Stimulated activated naive CD8-positive, alpha-beta T cell treated with anti-CD3 and anti-CD28 coated beads, Interleukin-15, Interleukin-2, amounts not matched to agents 100 ng/mL and 50 ng/mL, for 24 hours (primary cell): ENCODE measurements around the gene SYNJ1.

ENCODE experiments used
- H3K27ac Mint-ChIP-seq: one replicate; pipeline ENCODE4 v1.8.0; 2021; ENCODE audit warnings: mild to moderate bottlenecking, mixed read lengths
- H3K27me3 Mint-ChIP-seq: one replicate; pipeline ENCODE4 v1.8.0; 2021; ENCODE audit warnings: mixed read lengths
- H3K36me3 Mint-ChIP-seq: one replicate; pipeline ENCODE4 v1.8.0; 2021; ENCODE audit warnings: low read depth, mixed read lengths
- H3K4me1 Mint-ChIP-seq: one replicate; pipeline ENCODE4 v1.8.0; 2021; ENCODE audit warnings: low read depth, mixed read lengths
- H3K4me3 Mint-ChIP-seq: one replicate; pipeline ENCODE4 v1.8.0; 2021; ENCODE audit warnings: mild to moderate bottlenecking, mixed read lengths
- H3K9me3 Mint-ChIP-seq: one replicate; pipeline ENCODE4 v1.8.0; 2021; ENCODE audit warnings: mixed read lengths

SYNJ1 gene

DNA sequence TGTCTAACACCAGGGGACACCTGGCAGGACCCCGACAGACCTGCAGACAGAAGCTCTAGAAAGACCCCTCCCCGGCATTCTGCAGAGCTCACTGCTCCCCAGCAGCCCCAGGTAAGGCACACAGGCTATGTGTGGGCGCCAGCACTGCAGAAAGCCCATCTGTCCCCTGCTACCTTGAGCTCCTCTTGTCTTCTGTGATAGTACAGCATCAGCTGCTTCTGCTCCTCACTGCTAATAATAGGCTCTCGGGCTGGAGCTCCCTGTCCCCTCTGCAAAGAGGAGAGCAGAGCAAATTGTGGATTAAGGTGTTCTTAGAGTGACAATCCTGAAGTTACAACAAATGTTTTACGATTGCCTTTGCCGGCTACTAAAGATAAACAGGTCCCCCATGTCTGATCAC is 125.7 kb downstream of the SYNJ1 start:
- H3K27me3 Mint-ChIP-seq: no peaks in the 10 kb centered on the region
- no peak overlapping the region for H3K4me3 Mint-ChIP-seq
- no peaks in the 10 kb centered on the region for H3K4me1 Mint-ChIP-seq
- H3K27ac Mint-ChIP-seq: no peak overlapping the region
- H3K36me3 Mint-ChIP-seq: peaks cover 55% of the 10 kb centered on the region
- no peaks in the 10 kb centered on the region for H3K9me3 Mint-ChIP-seq

DNA sequence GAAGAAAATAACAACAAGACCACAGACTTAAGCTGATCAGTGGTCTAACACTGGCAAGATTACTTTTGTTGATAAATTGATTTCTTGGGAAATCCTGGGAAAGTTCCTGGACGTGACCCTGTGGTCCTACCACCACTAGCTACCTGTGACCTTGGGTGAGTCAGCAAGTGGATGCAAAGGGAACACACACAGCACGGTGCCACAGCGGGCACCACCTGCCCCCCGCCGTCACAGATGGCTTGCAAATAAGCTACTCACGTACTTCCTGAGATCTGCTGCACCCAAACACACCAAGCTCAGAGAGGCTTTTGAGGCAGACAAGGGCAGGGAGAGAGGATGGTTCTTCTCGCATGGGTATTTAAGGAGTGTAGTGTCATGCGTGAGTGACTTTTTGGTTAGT is 128.3 kb downstream of the SYNJ1 start:
- no peak overlapping the region for H3K4me3 Mint-ChIP-seq
- H3K36me3 Mint-ChIP-seq: peaks cover 35% of the 10 kb centered on the region
- H3K27ac Mint-ChIP-seq: no peak overlapping the region
- H3K27me3 Mint-ChIP-seq: no peaks in the 10 kb centered on the region
- H3K9me3 Mint-ChIP-seq: no peaks in the 10 kb centered on the region
- H3K4me1 Mint-ChIP-seq: peaks cover 5% of the 10 kb centered on the region

DNA sequence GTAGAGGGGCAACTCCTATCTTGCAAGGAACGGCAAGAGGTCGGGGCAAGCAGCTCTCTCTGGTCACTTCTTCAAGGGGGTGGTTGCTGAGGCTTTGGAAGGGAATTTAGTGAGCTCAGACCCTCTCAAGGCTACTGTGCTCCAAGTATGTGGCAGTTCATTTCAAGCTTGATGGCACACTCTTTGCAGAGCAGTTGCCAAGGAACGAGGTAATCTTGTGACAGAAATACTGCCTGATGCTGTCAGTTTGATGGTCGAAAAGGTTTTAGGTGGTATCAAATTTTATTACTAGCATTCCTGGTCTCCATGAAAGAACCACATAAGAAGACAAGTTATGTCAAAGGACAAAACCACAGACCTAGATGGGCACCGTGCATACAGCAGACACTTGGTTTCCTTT is 128.7 kb downstream of the SYNJ1 start:
- peaks cover 5% of the 10 kb centered on the region for H3K4me1 Mint-ChIP-seq
- H3K9me3 Mint-ChIP-seq: no peaks in the 10 kb centered on the region
- no peak overlapping the region for H3K27ac Mint-ChIP-seq
- no peaks in the 10 kb centered on the region for H3K27me3 Mint-ChIP-seq
- H3K36me3 Mint-ChIP-seq: peaks cover 31% of the 10 kb centered on the region
- H3K4me3 Mint-ChIP-seq: no peak overlapping the region

DNA sequence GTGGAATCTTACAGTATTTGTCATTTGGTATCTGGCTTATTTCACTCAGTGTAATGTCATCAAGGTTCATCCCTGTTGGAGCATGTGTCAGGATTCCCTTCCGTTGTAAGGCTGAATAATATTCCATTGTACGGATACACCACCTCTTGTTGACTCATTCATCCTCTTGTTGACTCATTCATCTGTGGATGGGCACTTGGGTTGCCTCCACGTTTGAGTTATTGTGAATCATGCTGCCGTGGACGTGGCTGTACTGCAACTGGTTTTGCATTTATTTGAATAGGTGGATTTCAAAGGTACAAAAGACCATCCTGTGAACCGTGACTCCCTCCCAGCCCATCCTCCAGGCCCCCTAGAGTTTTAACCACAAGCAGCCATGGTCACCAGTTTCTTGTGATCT is 130.6 kb downstream of the SYNJ1 start:
- peaks cover 5% of the 10 kb centered on the region for H3K4me1 Mint-ChIP-seq
- no peak overlapping the region for H3K4me3 Mint-ChIP-seq
- no peaks in the 10 kb centered on the region for H3K27me3 Mint-ChIP-seq
- H3K36me3 Mint-ChIP-seq: peaks cover 15% of the 10 kb centered on the region
- H3K9me3 Mint-ChIP-seq: no peaks in the 10 kb centered on the region
- no peak overlapping the region for H3K27ac Mint-ChIP-seq

DNA sequence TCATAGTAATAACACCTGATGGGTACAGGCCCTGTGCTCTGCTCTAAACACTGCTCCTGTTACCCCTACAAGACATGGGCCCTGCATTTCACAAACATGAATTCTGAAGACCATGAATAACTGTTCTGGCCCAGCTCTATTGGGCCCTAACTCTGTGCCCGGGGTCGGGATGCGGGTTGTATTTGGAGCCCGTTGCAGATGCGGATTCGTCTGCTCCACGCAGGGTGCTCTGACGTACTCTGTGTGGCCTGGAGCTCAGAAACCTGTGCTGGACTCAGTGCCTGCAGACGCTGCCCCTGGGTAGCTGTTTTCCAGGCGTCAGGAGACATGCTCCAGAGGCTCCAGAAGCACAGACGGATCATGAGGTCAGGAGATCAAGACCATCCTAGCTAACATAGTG is 132.4 kb downstream of the SYNJ1 start:
- Mint-ChIP-seq H3K27ac (no peak overlapping the region), H3K4me1 (peaks cover 5% of the 10 kb centered on the region), H3K9me3 (no peaks in the 10 kb centered on the region), H3K4me3 (no peak overlapping the region), H3K36me3 (peaks cover 14% of the 10 kb centered on the region), H3K27me3 (no peaks in the 10 kb centered on the region)

DNA sequence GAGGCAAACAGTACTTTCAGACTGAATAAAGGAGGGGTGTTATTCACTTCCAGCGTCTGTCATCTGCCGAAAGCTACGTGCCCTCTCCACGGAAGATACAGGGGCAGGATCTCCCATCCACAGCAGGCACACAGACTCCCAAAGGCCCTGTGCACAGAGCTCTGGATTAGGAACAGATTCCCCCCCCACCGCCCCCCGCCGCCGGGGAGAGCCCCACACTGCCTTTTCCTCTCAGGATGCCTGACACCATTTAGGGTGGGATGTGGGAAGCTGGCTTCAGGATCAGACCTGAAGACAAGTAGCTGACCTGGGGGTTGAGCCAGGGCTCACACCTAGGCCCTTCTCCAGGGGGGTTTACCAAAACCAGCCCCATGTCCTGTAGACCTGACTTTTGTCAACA is 134.1 kb downstream of the SYNJ1 start:
- Mint-ChIP-seq H3K4me3 (no peak overlapping the region), H3K4me1 (peaks cover 5% of the 10 kb centered on the region), H3K36me3 (no peaks in the 10 kb centered on the region), H3K27ac (no peak overlapping the region), H3K9me3 (no peaks in the 10 kb centered on the region), H3K27me3 (no peaks in the 10 kb centered on the region)

DNA sequence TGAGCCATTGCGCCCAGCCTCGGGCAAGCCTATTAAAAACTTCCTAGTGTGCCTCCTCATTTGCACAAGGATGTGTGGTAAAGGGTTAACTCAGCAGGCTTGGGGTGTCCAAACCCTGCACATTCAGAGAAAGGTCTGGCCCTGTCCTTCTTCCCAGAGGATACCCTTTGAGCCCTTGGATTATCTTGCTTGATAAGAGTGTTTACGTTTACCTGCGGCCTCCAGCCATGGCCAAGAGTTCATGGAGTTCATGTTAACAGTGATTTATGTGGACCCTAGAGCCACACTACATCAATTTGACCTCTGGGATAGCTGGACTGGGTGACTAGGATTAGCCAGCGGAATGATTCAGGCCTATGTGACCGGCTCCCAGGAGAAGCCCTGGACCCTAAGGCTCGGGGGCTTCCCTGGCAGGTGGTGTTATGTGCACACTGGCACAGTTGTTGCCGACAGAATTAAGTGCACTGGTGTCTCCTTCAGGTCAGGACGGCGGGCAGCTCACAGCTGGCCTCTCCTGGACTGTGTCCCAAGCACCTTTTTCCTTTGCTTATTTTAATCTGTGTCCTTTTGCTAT is 134.8 kb downstream of the SYNJ1 start:
- no peaks in the 10 kb centered on the region for H3K9me3 Mint-ChIP-seq
- no peaks in the 10 kb centered on the region for H3K27me3 Mint-ChIP-seq
- H3K36me3 Mint-ChIP-seq: no peaks in the 10 kb centered on the region
- H3K27ac Mint-ChIP-seq: no peak overlapping the region
- H3K4me3 Mint-ChIP-seq: no peak overlapping the region
- H3K4me1 Mint-ChIP-seq: peaks cover 5% of the 10 kb centered on the region

DNA sequence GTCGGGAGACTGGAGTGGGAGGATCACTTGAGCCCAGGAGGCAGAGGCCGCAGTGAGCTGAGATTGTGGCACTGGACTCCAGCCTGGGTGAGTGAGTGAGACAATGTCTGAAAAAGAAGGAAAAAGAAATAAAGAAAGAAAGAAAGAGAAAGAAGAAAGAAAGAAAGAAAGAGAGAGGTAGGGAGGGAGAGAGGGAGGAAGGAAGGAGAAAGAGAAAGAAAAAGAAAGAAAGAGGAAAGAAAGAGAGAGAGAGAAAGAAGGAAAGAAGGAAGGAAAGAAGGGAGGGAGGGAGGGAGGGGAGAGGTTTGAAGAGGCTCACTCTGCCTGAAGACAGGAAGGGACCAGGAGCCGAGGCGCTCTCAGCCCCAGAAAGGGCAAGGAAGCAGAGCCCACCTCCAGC is 137.7 kb downstream of the SYNJ1 start:
- H3K27me3 Mint-ChIP-seq: no peaks in the 10 kb centered on the region
- no peak overlapping the region for H3K4me3 Mint-ChIP-seq
- H3K27ac Mint-ChIP-seq: no peak overlapping the region
- H3K36me3 Mint-ChIP-seq: no peaks in the 10 kb centered on the region
- H3K4me1 Mint-ChIP-seq: no peaks in the 10 kb centered on the region
- no peaks in the 10 kb centered on the region for H3K9me3 Mint-ChIP-seq

DNA sequence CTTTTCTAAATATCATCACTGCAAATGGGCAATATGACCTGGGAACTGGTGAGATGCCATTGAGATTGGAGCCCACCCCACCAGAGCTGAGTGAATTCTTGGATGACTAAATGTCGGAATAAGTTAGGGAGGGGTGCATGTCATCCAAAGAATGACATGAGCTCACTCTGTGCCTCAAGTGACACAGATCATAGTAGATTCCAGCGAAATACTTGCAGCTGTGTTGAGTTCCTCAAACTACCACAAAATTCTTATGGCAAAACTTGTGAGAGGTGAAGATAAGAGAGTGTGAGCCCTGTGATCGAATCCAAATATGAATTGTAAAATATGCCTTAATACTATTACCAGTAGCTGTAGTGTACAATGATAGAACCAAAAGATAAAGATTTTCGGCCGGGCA is 140.2 kb downstream of the SYNJ1 start:
- no peak overlapping the region for H3K4me3 Mint-ChIP-seq
- H3K27ac Mint-ChIP-seq: no peak overlapping the region
- H3K36me3 Mint-ChIP-seq: no peaks in the 10 kb centered on the region
- H3K9me3 Mint-ChIP-seq: no peaks in the 10 kb centered on the region
- H3K4me1 Mint-ChIP-seq: no peaks in the 10 kb centered on the region
- H3K27me3 Mint-ChIP-seq: no peaks in the 10 kb centered on the region

DNA sequence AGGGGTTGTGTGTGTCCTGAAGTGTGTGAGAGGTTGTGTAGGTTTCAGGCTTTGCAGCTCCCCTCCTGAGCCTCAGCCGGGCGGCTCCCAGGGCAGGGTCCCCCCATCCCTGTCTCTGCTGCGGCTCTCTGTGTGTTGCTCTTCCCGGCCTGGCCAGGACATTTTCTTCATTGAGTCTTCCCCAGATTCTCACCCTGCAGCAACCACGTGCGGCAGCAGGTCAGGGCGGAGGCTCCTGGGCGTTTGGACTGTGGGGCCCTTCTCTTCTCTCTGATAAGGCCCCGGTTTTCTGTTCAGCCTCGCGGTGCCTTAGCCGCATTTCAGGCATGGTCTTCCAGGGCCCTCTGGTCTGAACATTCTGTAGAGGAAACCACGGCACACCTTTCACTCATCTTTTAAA is 140.7 kb downstream of the SYNJ1 start:
- Mint-ChIP-seq H3K27me3 (no peaks in the 10 kb centered on the region), H3K27ac (no peak overlapping the region), H3K4me3 (no peak overlapping the region), H3K9me3 (no peaks in the 10 kb centered on the region), H3K36me3 (no peaks in the 10 kb centered on the region), H3K4me1 (no peaks in the 10 kb centered on the region)

DNA sequence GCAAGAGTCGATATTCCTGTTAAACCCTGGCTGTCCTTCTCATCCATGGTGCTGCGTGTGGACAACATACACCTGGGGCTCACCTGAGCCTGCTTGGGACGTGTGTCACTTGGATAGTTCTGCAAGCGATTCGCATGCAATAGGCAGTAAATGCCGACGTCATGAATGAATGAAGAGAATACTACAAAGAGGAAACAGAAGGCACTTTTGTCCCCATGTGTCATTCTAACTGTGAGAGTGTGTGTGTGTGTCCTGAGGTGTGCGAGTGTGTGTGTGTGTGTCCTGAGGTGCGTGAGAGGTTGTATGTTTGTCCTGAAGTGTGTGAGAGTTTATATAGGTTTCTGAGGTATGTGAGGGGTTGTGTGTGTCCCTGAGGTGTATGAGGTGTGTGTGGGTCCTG is 141.8 kb downstream of the SYNJ1 start:
- H3K4me1 Mint-ChIP-seq: no peaks in the 10 kb centered on the region

DNA sequence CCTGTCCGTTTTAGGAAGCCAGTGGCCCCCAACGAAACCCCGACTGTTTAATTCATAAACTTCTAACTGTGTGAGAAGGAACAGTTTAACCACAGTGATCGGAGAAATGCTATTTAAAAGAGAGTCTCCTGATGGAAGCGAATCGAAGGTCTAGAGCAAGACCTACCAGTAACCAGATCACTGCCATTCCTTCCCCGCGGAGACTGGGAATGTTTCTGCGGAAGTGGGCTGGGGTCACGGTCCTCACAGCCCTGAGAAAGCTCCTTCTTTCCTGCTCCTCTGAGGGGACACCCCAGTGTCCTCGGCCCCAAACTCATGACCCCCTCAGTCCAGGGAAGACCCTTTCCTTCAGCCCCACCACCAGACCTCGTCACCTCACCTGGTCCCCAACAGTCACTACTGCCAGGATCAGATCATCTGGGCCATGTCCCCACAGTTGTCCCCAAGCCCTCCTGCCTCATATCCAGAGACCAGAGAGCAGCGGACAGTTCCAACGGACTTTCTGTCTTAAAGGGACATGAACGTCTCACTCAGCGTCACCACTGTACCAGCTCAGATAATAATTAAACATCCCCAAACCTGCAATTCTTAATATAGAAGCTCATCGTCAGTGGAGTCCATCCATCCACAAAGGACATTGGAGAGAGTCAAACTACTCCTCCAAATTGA is 142.6 kb downstream of the SYNJ1 start, which contains the start of gene TCP10L:
Gene TCP10L (minus strand): TSS at position 482 of the 669 bp plus-strand sequence. CDS start 1,219 bp downstream, outside the sequence.
- H3K4me3 Mint-ChIP-seq: no peak within 1 kb of the TSS

More for the DNA sequence above, 141.8 kb downstream of the SYNJ1 start:
- H3K4me3 Mint-ChIP-seq: no peak overlapping the region
- H3K36me3 Mint-ChIP-seq: no peaks in the 10 kb centered on the region
- no peak overlapping the region for H3K27ac Mint-ChIP-seq
- H3K27me3 Mint-ChIP-seq: no peaks in the 10 kb centered on the region
- no peaks in the 10 kb centered on the region for H3K9me3 Mint-ChIP-seq

DNA sequence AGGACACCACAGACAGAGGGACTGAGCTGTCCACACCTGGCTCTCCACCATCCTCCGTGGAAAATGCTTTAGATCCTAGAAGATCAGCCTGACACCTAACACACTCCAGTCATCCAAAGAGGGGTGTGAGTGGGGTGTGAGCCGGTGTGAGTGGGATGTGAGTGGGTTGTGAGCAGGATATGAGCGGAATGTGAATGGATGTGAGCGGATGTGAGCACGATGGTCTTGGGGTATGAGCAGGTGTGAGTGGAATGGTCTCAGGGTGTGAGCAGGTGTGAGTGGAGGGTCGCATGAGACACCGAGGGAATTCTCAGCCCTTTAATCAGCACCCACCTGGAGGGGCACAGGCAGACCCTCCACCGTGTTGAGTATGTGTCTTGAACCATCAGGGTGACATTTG is 143.3 kb downstream of the SYNJ1 start:
- Mint-ChIP-seq H3K9me3 (no peaks in the 10 kb centered on the region), H3K27ac (no peak overlapping the region), H3K27me3 (no peaks in the 10 kb centered on the region), H3K36me3 (no peaks in the 10 kb centered on the region), H3K4me3 (no peak overlapping the region), H3K4me1 (no peaks in the 10 kb centered on the region)

More for the DNA sequence above, 142.6 kb downstream of the SYNJ1 start, which contains the start of gene TCP10L:
- Mint-ChIP-seq H3K27ac (no peak within 1 kb of the TSS), H3K9me3 (no peaks in the 10 kb centered on the region), H3K36me3 (no peaks in the 10 kb centered on the region), H3K27me3 (no peaks in the 10 kb centered on the region), H3K4me1 (no peaks in the 10 kb centered on the region)

DNA sequence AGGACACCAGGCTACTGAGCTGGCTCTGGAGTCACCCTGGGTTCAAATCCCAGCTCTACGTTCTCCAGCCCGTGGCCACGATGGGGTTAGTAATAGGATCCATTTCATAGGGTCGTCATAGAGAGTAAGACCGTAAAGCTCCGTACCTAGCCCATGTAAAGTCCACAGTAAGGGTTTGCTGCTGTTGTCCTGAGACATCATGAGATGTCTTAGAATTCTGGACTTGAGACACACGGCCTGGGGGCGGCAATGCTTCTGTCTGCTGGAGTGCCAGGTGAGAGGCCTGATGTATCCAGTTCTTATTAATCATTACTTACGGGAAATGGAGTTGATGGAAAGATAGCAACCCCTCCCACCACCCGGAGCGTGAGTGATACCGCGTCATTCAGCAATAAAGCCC is 146.1 kb downstream of the SYNJ1 start:
- Mint-ChIP-seq H3K9me3 (no peaks in the 10 kb centered on the region), H3K36me3 (no peaks in the 10 kb centered on the region), H3K27ac (no peak overlapping the region), H3K4me1 (no peaks in the 10 kb centered on the region), H3K4me3 (no peak overlapping the region), H3K27me3 (no peaks in the 10 kb centered on the region)

DNA sequence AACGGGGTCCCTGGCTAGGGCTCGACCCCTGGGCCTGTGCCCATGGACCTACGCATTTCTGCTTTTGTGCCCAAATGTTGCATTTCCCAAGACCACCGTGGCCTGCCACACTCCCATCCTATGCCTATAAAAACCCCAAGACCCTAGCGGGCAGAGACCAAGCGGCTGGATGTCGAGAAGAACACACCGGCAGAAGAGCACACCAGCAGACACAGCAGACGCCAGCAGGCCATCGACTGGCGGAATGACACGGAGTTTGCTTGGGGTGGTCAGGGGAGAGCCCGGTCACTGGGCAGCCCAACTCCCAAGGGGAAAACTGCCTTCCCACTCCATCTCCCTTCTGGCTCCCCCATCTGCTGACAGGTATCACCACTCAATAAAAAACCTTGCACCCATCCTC is 146.9 kb downstream of the SYNJ1 start:
- H3K27me3 Mint-ChIP-seq: no peaks in the 10 kb centered on the region
- H3K36me3 Mint-ChIP-seq: no peaks in the 10 kb centered on the region
- no peaks in the 10 kb centered on the region for H3K4me1 Mint-ChIP-seq
- H3K4me3 Mint-ChIP-seq: no peak overlapping the region
- no peak overlapping the region for H3K27ac Mint-ChIP-seq
- no peaks in the 10 kb centered on the region for H3K9me3 Mint-ChIP-seq
